GM18502 (cell line): ENCODE data around the gene TAS1R2.
"Not testable (repeated sequence)": the region's sequence is repeated elsewhere in the genome, so short reads cannot be mapped to it uniquely, and the experiment has no call there.

Experiments used
- ATAC-seq: cut with Tn5 transposase; IDR thresholded peaks from one replicate; pipeline ENCODE4 v1.9.1; 2021; ENCODE audit warnings: mild to moderate bottlenecking; ENCODE audit not compliant: unreplicated experiment, poor library complexity

TAS1R2 gene

GRCh38 chr1:18870595-18870865 is 11.1 kb upstream of the TAS1R2 start:
- not testable (repeated sequence) for ATAC-seq

GRCh38 chr1:18869847-18870594 is 10.6 kb upstream of the TAS1R2 start:
- ATAC-seq = no peak

- ATAC-seq = no peak
Observed at GRCh38 chr1:18868801-18869424, 9.5 kb upstream of the TAS1R2 start.

GRCh38 chr1:18868354-18868753 is 8.9 kb upstream of the TAS1R2 start:
- ATAC-seq = no peak

GRCh38 chr1:18866846-18867245 is 7.4 kb upstream of the TAS1R2 start:
- no peak for ATAC-seq

GRCh38 chr1:18866314-18866713 is 6.9 kb upstream of the TAS1R2 start:
- no peak for ATAC-seq

- no peak for ATAC-seq
Observed at GRCh38 chr1:18865176-18865575, 5.7 kb upstream of the TAS1R2 start.

GRCh38 chr1:18861590-18861989 is 2.1 kb upstream of the TAS1R2 start:
- ATAC-seq = no peak

- no peak for ATAC-seq
Observed at GRCh38 chr1:18861082-18861481, 1.6 kb upstream of the TAS1R2 start.

- ATAC-seq = no peak
Observed at GRCh38 chr1:18858070-18858688, 1.3 kb downstream of the TAS1R2 start.

- no peak for ATAC-seq
Observed at GRCh38 chr1:18856435-18856834, 3.0 kb downstream of the TAS1R2 start.

GRCh38 chr1:18855573-18855972 is 3.9 kb downstream of the TAS1R2 start:
- no peak for ATAC-seq

- no peak for ATAC-seq
Observed at GRCh38 chr1:18854331-18855025, 5.0 kb downstream of the TAS1R2 start.

GRCh38 chr1:18852501-18852900 is 7.0 kb downstream of the TAS1R2 start:
- ATAC-seq = no peak

GRCh38 chr1:18849261-18849711 is 10.2 kb downstream of the TAS1R2 start:
- no peak for ATAC-seq

- not testable (repeated sequence) for ATAC-seq
Observed at GRCh38 chr1:18847723-18848122, 11.7 kb downstream of the TAS1R2 start.

GRCh38 chr1:18840145-18840544 is 19.3 kb downstream of the TAS1R2 start:
- ATAC-seq = no peak

- ATAC-seq = no peak
Observed at GRCh38 chr1:18836654-18837053, 22.8 kb downstream of the TAS1R2 start.

GRCh38 chr1:18832319-18832718 is 27.1 kb downstream of the TAS1R2 start:
- ATAC-seq = not testable (repeated sequence)

- no peak for ATAC-seq
Observed at GRCh38 chr1:18831656-18832055, 27.8 kb downstream of the TAS1R2 start.

GRCh38 chr1:18830596-18830995 is 28.9 kb downstream of the TAS1R2 start:
- ATAC-seq = no peak
